Measurements from ENCODE around the gene POM121L2.

DNA sequence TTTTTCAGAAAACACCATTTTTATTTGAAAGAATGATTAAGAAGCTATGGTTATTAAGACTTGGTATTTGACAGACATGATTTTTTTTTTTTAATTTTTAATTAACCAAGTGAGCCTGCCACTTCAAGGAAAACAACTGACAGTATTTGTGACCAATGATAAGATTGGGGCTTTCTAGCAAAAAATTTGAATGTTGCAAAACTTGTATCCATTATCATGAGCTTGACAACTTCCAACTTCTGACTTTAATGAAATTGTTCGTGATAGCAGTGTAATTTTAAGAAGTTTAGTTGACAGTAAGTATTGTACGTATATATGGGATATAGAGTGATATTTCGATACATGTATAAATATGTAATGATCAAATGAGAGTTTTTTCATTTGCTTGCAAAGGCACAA, 21.6 kb upstream of the POM121L2 start:
- TF ChIP-seq EZH2 (IDR thresholded peaks at IDR 0.05; ENCODE audit: insufficient read depth, poor library complexity, severe bottlenecking) (no peak), EZH2phosphoT487 (IDR thresholded peaks at IDR 0.05; ENCODE audit: insufficient read depth, low read depth) (no peak)

All from GM23248 (cell line).